ENCODE measurements around the gene KDM4C. TPM values are rescaled to one million over a fixed set of nuclear protein-coding genes. Genes with fewer than 3 reads are reported as not detected.

KDM4C gene
- total RNA-seq, 1 experiment from 2014 or later = 16.2 TPM

DNA sequence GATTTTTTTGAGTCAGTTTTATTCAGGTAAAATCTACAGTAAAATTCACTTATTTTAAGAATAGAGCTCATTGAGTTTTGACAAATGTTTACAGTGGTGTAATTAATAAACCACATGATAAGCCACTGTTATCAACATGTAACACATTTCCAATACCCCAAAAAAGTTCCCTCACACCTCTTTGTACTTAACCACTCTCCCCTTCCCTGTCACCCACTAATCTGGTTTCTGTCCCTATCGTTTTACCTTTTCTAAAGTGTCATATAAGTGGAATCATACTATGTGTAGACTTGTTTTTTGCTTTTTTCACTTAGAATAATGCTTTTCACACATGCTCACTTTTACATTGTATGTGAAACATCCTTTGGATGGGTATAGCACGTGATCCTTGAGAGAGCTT, 127.2 kb downstream of the KDM4C start:
- CTCF ChIA-PET = no interaction called here
- DNase-seq = no peak
- TF ChIP-seq, protein P1, sequence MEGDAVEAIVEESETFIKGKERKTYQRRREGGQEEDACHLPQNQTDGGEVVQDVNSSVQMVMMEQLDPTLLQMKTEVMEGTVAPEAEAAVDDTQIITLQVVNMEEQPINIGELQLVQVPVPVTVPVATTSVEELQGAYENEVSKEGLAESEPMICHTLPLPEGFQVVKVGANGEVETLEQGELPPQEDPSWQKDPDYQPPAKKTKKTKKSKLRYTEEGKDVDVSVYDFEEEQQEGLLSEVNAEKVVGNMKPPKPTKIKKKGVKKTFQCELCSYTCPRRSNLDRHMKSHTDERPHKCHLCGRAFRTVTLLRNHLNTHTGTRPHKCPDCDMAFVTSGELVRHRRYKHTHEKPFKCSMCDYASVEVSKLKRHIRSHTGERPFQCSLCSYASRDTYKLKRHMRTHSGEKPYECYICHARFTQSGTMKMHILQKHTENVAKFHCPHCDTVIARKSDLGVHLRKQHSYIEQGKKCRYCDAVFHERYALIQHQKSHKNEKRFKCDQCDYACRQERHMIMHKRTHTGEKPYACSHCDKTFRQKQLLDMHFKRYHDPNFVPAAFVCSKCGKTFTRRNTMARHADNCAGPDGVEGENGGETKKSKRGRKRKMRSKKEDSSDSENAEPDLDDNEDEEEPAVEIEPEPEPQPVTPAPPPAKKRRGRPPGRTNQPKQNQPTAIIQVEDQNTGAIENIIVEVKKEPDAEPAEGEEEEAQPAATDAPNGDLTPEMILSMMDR (IDR thresholded peaks at IDR 0.05; ENCODE audit: unreplicated experiment) = no peak
- BruUV-seq (replicated peaks) = no TSS peak
- H3K27me3 Mint-ChIP-seq (ENCODE audit: unreplicated experiment) = no peaks in the 10 kb centered on the region
- H3K4me1 Mint-ChIP-seq (ENCODE audit: low read depth, unreplicated experiment) = no peaks in the 10 kb centered on the region
- intact Hi-C loops (cut with micrococcal nuclease; ENCODE audit: unreplicated experiment) = no loop called here
- no peaks in the 10 kb centered on the region for H3K36me3 Mint-ChIP-seq (ENCODE audit: insufficient read depth, unreplicated experiment)
- H3K9me3 Mint-ChIP-seq (ENCODE audit: low read depth, unreplicated experiment) = no peaks in the 10 kb centered on the region
- H3K4me3 Mint-ChIP-seq (ENCODE audit: low read depth, unreplicated experiment) = no peak overlapping the region
- H3K27ac Mint-ChIP-seq (ENCODE audit: unreplicated experiment) = no peak overlapping the region

DNA sequence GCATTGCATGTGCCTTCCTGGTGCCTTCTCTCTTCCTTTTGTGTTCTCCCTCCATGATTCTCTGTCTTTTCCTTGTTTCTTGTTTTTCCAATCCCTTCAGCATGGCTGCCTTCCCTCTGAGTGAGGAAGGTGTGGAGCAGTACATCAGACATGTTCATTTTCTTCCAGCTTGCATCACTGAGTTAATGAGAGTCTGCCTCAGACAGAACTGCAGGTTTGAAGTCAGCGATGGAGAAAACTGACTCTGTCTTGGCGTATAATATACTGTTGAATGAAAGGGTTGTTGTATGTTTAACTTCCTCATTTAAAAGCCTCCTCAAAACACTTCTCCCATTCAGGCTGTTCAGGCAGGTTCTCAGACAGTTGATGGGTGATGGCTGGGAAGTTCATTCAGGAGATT, 129.3 kb downstream of the KDM4C start:
- TF ChIP-seq, protein P1 (IDR thresholded peaks at IDR 0.05; ENCODE audit: unreplicated experiment) = no peak
- no peak for DNase-seq
- H3K4me3 Mint-ChIP-seq (ENCODE audit: low read depth, unreplicated experiment) = no peak overlapping the region
- no peaks in the 10 kb centered on the region for H3K4me1 Mint-ChIP-seq (ENCODE audit: low read depth, unreplicated experiment)
- H3K9me3 Mint-ChIP-seq (ENCODE audit: low read depth, unreplicated experiment) = no peaks in the 10 kb centered on the region
- H3K36me3 Mint-ChIP-seq (ENCODE audit: insufficient read depth, unreplicated experiment) = no peaks in the 10 kb centered on the region
- CTCF ChIA-PET = no interaction called here
- H3K27me3 Mint-ChIP-seq (ENCODE audit: unreplicated experiment) = no peaks in the 10 kb centered on the region
- H3K27ac Mint-ChIP-seq (ENCODE audit: unreplicated experiment) = no peak overlapping the region
- intact Hi-C loops (cut with micrococcal nuclease; ENCODE audit: unreplicated experiment) = no loop called here
- BruUV-seq (replicated peaks) = no TSS peak

DNA sequence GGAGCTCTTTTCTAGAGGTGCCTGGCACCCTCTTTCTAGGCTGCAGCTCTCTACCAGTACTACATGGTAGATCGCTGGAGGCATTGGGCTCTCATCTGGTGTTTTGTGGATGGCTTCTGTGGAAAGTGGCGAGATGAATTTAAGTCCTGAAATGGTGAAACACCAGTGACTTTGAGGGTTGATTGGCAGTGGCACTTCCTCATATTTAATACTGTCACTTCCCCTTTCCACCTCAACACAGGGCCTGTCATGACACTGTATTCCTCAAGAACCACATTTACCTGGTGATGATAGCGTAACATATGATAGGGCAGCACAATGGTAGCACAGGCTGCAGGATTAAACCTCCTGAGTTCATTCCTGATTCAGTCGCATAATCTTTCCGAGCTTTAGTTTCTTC, 132.1 kb downstream of the KDM4C start:
- Mint-ChIP-seq H3K27ac (ENCODE audit: unreplicated experiment) (no peak overlapping the region), H3K36me3 (ENCODE audit: insufficient read depth, unreplicated experiment) (no peaks in the 10 kb centered on the region), H3K27me3 (ENCODE audit: unreplicated experiment) (no peaks in the 10 kb centered on the region), H3K4me3 (ENCODE audit: low read depth, unreplicated experiment) (no peak overlapping the region), H3K9me3 (ENCODE audit: low read depth, unreplicated experiment) (no peaks in the 10 kb centered on the region), H3K4me1 (ENCODE audit: low read depth, unreplicated experiment) (no peaks in the 10 kb centered on the region)
- intact Hi-C loops (cut with micrococcal nuclease; ENCODE audit: unreplicated experiment) = no loop called here
- no TSS peak for BruUV-seq (replicated peaks)
- CTCF ChIA-PET = no interaction called here
- TF ChIP-seq, protein P1 (IDR thresholded peaks at IDR 0.05; ENCODE audit: unreplicated experiment) = no peak
- DNase-seq = no peak

DNA sequence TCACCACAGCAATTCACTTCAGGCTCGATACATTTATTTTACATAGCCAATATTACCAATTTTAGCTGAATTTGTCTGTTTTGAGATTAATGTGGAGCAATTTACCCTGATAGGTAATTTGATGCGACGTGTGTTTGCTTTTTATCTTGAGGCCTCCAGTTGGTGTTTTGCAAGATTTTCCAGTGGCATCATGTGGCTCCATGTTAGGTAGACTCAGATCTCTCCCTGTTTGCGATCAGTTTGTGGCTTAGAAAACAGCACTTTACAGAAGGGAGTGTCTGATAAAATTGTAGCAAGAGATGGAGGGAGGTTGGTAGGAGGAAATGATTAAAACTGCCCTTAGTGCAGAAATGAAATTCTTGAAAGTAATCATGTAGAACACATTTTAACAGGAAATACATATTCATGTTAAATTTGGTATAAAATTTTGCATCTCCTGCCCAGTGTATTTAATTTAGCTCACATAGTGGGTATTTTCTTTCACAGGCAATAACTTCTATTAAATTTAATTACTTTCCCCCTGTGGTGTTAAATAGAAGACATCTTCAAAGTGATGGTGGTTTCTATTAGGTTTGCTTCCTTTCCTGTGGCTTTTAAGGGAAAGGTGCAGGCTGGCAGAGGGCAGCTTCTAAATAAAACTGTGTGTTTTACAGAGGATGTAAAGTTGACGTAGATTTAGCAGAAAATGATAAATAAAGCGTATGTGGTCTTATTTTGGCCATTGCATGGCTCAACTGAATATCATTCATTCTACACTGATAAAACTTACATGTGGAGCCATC, 135.8 kb downstream of the KDM4C start:
- Mint-ChIP-seq H3K27me3 (ENCODE audit: unreplicated experiment) (no peaks in the 10 kb centered on the region), H3K4me3 (ENCODE audit: low read depth, unreplicated experiment) (no peak overlapping the region), H3K4me1 (ENCODE audit: low read depth, unreplicated experiment) (no peaks in the 10 kb centered on the region), H3K9me3 (ENCODE audit: low read depth, unreplicated experiment) (no peaks in the 10 kb centered on the region), H3K27ac (ENCODE audit: unreplicated experiment) (no peak overlapping the region), H3K36me3 (ENCODE audit: insufficient read depth, unreplicated experiment) (no peaks in the 10 kb centered on the region)
- no peak for DNase-seq
- intact Hi-C loops (cut with micrococcal nuclease; ENCODE audit: unreplicated experiment) = no loop called here
- CTCF ChIA-PET = no interaction called here
- TF ChIP-seq, protein P1 (IDR thresholded peaks at IDR 0.05; ENCODE audit: unreplicated experiment) = no peak
- no TSS peak for BruUV-seq (replicated peaks)
